NCI-H460 (cell line): ENCODE measurements around the gene SLC35G6. TPM values are rescaled to one million over a fixed set of nuclear protein-coding genes. Genes with fewer than 3 reads are reported as not detected.

ENCODE experiments used
- DNase-seq: peaks from one replicate; pipeline ENCODE4 v3.0.0-alpha.2; 2016; ENCODE audit warnings: low read depth; ENCODE audit errors: extremely low read depth
- total RNA-seq: library from RNA; depleted of rRNA; stranded (reverse); fragments of >200 nt; shearing (Covaris generic); gene quantifications from 2 replicates; pipeline ENCODE4 v1.2.3, GENCODE V29; 2014

Gene SLC35G6
- total RNA-seq, 1 experiment from 2014 or later = not detected

DNA sequence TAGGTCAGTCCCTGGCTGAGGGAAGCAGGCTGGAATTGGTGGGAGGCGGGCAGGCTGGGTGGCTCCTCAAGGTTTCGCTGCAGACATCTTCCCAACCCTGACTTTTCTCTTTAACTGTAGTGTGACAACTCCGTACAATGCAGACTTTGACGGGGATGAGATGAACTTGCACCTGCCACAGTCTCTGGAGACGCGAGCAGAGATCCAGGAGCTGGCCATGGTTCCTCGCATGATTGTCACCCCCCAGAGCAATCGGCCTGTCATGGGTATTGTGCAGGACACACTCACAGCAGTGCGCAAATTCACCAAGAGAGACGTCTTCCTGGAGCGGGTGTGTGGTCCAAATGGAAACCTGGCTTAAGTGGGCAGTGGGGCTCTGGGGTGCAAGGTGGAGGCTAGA lies 17.9 kb downstream of the SLC35G6 start:
- no peak for DNase-seq

GRCh38 chr17:7501729-7502128 lies 20.5 kb downstream of the SLC35G6 start:
- DNase-seq = no peak

DNA sequence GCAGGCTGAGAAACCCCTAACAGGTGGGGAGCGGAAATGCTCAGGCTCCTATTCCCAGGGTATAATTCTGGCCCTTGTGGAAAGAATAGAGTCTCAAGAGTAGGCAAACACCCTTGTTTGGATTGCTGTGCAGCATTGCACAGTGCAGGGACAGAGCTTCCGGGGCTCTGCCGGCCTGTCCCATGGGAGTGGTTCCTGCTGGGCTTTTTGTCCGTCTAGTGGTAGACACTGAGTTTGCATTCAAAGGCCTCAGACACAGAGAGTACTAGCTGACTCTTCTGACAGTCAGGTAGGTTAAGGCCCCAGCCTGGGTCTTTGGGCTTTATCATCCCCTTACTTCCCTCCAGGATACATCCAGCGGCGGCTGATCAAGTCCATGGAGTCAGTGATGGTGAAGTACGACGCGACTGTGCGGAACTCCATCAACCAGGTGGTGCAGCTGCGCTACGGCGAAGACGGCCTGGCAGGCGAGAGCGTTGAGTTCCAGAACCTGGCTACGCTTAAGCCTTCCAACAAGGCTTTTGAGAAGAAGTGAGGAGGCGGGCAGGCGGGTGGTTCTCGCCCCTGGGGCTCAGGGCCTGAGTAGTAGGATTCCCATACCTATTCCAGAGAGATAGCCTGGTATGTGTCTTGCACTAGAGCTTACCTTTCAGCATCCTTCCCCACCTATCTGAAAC lies 21.1 kb downstream of the SLC35G6 start:
- DNase-seq = no peak

DNA sequence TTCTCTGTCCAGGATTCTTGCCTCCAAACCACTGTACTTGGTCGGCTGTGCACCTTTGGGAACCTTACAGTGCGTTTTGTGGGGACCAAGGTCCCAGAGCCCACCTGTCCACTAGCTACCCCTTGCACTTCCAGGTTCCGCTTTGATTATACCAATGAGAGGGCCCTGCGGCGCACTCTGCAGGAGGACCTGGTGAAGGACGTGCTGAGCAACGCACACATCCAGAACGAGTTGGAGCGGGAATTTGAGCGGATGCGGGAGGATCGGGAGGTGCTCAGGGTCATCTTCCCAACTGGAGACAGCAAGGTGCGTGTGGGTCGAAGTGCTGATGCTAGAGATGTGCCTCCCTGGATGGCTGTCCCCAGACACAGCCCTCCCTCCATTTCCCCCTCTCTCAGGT lies 21.7 kb downstream of the SLC35G6 start:
- no peak for DNase-seq

- no peak for DNase-seq
Observed at GRCh38 chr17:7503521-7503920, 22.3 kb downstream of the SLC35G6 start.

- DNase-seq = no peak
Observed at GRCh38 chr17:7508145-7508544, 26.9 kb downstream of the SLC35G6 start.

GRCh38 chr17:7508846-7509245 lies 27.6 kb downstream of the SLC35G6 start:
- DNase-seq = no peak

DNA sequence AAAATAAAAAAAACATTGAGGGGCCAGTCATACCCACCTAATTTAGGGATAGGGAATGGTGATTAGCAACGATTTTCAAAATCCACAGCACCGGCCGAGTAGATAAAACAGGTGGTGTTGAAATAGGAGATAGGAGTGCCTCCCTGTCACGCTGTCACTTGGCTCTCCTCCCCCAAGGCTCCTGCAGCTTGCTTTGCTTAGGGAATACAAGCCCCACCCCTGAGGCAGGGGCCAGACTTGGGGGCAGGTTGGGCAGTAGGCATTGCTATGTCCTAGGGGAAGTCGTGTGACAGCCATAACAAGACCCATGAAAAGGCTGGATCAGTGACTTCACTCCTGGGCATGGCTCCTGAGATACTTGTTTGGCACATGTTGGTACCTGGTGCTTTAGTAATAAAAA lies 28.7 kb downstream of the SLC35G6 start:
- DNase-seq = no peak

DNA sequence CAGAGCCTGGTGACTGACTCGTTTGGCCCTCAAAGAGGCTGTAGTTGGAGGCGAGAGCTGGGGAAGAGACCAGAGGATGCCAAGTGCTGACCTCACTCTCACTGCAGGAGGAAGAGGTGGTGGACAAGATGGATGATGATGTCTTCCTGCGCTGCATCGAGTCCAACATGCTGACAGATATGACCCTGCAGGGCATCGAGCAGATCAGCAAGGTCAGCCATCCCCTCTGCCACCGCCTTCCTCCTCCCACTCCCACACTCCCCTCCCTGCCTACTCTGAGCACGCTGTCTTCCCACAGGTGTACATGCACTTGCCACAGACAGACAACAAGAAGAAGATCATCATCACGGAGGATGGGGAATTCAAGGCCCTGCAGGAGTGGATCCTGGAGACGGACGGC lies 29.9 kb downstream of the SLC35G6 start:
- no peak for DNase-seq

- DNase-seq = no peak
Observed at GRCh38 chr17:7512105-7512504, 30.9 kb downstream of the SLC35G6 start.

GRCh38 chr17:7512824-7513540 lies 31.7 kb downstream of the SLC35G6 start:
- no peak for DNase-seq

DNA sequence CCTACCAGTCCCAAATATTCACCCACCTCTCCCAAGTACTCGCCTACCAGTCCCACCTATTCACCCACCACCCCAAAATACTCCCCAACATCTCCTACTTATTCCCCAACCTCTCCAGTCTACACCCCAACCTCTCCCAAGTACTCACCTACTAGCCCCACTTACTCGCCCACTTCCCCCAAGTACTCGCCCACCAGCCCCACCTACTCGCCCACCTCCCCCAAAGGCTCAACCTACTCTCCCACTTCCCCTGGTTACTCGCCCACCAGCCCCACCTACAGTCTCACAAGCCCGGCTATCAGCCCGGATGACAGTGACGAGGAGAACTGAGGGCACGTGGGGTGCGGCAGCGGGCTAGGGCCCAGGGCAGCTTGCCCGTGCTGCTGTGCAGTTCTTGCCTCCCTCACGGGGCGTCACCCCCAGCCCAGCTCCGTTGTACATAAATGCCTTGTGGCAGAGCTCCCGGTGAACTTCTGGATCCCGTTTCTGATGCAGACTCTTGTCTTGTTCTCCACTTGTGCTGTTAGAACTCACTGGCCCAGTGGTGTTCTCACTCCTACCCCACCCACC lies 32.7 kb downstream of the SLC35G6 start:
- no peak for DNase-seq

GRCh38 chr17:7515911-7516610 lies 34.8 kb downstream of the SLC35G6 start:
- no peak for DNase-seq

DNA sequence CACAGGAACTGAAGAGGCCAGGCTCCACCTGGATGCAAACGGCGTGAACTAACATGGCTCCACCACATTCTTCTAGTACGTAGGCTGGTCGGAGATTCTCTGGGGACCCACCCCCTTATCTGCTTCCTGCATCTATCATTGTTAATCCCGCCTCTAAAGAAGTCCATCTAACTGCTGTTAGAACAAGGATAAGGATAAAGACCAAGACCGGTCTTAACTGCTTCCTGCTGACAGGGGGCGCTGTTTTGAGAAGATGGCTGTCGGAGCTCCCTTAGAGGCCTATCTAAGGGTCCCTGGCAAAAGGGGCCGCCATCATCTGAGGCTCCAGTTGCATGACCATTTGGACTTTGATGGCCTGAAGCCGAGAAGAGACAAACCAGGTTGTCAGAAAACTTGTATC lies 41.8 kb downstream of the SLC35G6 start:
- no peak for DNase-seq

GRCh38 chr17:7528842-7529241 lies 47.6 kb downstream of the SLC35G6 start:
- no peak for DNase-seq

DNA sequence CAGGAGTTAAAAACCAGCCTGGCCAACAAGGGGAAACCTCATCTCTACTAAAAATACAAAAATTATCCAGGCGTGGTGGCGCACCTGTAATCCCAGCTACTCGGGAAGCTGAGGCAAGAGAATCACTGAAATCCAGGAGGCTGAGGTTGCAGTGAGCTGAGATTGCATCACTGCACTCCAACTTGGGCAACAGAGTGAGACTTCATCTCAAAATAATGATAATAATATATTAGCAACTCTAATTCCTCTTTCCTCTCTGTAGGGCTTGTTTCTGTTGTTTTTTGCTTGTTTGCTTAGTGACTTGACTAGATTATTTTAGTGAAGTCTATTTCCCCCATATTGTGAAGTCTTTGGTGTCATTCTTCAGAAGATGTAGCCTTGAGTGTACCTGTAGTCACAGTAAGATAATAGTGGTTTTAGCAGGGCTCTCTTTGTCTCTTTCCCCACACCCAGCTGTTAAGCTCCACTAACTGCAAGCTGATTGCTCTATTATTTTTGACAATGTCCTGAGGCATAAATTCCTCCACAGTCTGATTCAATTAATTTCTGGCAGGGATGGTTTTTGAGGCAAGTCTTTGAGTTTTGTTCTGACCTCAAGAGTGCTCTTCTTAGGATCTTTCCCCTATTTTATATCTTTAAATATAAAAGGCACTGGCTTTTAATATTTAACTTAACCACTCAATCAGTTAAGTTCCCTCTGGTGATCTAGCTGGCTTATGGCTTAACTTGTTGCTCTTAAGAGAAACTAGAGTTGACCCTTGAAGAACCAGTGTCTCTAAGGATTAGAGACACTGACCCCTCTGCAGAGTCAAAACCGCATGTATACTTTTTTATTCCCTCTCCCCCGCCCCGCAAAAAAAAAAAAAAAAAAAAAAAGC lies 49.0 kb downstream of the SLC35G6 start:
- DNase-seq = no peak
